Activated T-helper 1 cell treated with anti-CD3 and anti-CD28 coated beads, Interleukin-2, amount 50 U/mL, for 16 hours (primary cell): ENCODE measurements around the gene MACROH2A2.
"Not testable (repeated sequence)": the region's sequence is repeated elsewhere in the genome, so short reads cannot be mapped to it uniquely, and the experiment has no call there.

Source experiments
- DNase-seq, 2 donors: peaks; one replicate each; pipeline ENCODE4 v3.0.0-alpha.2; 2020; ENCODE audit warnings: low read depth in 1 of 2, low spot score in 1 of 2

MACROH2A2 gene

DNA sequence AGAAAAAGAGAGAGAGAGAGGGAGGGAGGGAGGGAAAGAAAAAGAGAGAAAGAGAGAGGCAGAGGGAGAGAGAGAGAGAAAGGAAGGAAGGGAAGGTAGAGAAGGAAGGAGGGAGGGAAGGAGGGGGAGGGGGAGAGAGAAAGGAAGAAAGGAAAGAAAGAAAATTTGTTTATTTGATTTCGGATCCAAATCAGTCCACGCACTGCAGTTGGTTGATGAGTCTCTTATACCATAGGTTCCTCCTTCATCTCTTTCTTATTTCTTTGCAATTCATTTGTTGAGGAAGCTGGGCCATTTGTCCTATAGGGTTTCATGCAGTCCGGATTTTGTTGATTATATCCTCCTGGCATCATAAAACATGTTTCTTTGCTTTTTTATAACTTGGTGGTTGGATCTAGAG, 45.6 kb downstream of the MACROH2A2 start:
- DNase-seq, result no peak

DNA sequence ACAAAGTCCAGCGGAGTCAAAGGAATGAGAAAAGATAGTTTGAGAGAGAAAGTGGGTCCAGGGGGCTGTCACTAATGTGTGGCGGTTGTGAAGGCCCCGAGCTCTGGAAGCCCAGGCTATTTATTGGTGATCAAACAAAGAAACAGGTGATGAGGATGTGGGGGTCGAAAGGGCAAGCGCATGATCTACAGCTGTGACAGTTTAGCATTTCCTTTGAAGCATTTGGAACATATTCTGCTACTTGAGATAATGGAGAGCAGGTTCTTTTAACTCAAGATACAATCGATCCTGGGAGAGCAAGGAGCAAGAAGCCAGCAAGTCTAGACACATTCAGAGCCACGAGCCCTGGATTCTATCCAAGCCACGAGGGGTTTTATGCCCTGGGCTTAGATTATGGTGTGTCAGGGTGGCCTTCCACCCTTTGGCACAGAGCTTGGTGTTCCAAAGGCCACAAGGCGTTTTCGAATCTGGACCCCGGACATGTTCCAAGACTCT, 48.5 kb downstream of the MACROH2A2 start:
- not testable (repeated sequence) for DNase-seq

DNA sequence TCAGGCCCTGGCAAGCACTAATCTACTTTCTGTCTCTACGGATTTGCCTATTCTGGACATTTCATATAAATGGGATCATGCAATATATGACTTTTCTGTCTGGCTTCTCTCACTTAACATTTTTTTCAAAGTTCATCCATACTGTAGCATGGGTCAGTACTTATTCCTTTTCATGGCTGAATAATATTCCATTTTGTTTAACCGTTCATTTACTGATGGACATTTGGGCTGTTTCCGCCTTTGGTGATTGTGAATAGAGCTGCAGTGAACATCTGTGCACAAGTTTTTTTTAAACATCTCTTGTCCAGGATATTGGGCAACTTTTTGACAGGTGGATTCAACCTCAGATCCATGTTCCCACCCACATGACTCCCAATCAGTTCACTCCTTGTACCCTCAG, 49.0 kb downstream of the MACROH2A2 start:
- no peak for DNase-seq

DNA sequence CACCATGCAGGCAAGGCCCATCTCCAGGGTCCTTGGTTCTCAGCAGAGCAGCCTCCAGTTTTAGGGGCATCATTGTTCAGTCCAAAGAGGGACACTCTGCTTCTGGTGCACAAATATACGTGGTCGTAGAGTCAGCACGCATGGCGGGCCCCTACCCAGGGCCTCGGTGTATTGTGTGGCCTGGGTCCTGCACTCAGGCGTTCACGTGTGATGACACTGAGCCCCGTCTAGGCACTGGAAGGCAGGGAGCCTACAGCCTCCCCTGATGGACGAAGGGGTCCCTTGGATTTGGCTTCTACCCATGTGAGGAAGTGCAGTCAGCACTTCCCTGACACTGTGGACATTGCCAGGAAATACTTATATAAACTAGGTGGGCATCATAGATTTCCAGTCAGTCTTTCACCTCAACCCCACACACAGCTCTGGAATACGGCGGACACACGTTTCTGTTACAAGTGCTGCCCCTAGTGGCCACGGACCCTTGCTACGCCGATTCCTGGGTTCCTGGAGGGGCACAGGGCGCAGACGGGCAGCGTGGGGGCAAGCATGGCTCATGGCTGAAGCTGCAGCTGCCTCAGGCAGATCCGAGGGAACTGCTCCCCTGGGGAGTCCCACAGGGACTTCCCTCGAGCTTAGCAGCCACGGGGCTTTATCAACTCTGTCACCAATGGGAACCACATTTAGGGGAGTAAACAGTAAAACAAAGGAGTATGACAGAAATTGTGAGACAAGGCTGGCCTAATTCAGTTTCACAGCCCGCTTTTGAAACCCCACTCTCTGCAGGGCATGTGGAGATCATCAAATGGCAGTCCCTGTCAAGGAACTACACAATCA, 54.5 kb downstream of the MACROH2A2 start:
- no peak for DNase-seq

DNA sequence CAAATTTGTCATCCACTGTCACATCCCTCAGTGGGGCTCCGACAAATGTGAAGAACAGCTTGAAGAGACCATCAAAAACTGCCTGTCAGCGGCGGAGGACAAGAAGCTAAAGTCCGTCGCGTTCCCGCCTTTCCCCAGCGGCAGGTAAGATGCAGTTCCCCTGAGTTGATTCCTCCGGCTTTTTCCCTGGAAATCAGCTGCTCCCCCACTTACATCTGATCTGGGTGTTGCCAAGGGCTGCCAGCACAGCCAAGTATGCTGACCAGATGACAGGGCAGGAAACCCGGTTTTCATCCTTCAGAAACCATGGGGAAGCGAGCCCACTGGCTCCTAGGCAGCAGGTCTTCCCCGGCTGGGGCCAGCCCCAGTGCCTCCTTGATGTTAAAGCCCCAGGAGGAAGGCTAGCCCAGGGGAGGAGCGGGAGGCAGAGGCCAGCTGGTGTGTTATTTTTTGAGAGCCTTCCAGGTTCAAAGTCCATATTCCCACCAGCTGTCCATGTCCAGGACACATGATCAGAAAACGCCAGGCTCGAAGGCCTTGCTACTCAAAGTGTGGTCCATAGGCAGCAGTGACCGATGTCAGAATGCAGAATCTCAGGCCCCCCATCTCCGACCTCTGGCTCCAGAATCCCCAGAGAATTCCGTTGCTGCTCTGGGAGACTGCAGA, 56.6 kb downstream of the MACROH2A2 start:
- DNase-seq, result no peak

DNA sequence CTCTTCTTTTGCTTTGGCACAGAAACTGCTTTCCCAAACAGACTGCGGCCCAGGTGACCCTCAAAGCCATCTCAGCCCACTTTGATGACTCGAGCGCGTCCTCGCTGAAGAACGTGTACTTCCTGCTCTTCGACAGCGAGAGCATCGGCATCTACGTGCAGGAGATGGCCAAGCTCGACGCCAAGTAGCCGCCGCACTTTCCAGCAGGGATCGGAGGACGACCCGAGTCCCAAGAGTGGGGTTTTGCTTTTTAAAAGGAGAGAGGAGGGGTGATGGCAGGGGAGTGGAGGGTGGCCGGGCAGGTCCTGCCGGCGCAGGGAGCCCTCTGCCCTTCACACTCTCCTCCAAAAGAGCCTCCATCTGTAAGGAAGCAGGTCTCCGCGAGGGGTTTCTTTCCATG, 58.9 kb downstream of the MACROH2A2 start:
- no peak for DNase-seq

DNA sequence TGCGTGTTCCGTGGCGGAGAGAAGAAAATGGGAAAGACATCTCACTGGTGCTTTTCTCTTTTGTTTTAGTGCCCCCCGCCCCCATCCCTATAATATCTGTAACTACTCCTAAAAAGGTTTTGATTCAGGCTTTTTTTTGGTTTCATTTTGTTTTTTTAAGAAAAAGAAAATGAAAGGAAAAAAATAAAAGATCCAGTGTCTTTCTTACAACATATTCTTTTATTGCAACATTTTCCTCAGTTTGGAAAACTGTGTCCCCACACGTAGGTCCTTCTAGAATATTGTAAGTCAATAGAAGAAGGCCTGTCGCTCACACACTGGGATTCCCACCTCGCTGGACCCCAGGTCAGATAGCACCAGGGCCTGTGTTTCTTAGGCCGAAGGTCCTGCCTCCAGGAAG, 59.4 kb downstream of the MACROH2A2 start:
- DNase-seq, result no peak

DNA sequence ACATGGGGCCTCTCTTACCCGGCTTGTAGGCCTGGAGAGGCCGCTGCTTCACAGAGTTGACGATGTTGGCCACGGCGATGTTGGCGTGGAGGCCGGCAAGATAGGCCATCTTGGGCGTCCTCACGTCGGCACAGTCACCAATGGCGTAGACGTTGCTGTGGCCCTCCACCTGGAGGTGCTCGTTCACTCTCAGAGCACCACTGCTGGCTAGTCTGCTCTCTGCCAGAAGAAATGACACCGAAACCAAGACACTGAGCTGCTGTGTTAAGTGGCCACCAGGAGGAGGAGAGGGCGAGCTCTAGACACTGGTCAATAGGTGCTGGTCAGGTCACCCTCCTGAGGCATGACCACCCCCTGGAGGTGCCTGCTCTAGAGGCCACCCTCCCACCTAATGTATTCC, 62.3 kb downstream of the MACROH2A2 start:
- DNase-seq, result no peak

DNA sequence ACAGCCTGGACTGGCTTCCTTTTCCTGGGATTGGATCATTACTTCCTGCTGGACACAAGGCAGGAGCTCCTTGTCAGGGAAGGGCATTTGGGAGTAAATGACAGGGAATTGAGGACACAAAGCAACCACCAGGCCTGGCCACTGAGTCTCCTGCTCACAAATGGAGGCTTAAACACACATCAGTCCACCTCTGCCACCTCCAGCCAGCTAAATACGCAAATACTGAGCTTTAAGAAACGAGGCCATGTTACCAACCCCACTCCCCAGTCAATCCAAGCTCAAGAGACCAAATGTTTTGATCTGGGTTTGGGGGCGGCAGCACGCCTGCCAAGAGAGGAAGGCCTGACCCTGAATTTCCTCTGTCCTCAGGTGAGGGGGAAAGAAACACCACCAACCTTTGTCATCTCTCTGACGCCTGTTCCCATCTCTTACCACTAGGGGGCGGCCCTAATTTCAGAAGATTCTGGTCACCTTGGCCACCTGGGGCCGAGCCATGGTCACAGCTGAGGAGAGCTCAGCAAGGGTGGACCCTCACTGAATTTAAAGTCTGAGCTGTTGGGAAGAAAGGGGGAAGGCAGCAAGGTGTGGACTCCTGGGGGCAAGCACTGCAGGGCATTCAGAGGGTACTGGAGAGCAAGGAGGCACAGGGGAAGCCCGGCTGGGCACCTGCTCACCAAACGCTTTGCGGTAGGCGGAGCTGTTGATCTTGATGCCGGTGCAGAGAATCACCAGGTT, 63.5 kb downstream of the MACROH2A2 start:
- DNase-seq, result peak; percentile 18 to 38

DNA sequence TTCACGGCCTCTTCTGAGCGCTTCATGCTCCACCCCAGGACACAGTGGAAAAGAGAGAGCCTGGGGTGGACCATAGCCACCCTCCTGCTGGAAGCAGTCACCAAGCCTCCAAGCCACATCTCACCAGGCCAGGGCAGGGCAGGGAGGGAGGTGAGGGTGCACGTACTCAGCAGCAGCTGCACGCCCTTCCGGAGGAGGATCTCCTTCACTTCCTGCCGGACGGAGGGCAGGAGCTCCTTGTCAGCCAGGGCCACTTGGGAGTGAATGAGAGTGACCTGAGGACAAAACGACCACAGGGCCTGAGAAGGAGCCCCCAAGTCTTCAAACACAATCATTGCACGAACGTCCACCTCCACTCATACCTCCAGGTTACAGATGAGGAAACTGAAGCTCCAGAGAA, 65.0 kb downstream of the MACROH2A2 start:
- DNase-seq, result no peak

DNA sequence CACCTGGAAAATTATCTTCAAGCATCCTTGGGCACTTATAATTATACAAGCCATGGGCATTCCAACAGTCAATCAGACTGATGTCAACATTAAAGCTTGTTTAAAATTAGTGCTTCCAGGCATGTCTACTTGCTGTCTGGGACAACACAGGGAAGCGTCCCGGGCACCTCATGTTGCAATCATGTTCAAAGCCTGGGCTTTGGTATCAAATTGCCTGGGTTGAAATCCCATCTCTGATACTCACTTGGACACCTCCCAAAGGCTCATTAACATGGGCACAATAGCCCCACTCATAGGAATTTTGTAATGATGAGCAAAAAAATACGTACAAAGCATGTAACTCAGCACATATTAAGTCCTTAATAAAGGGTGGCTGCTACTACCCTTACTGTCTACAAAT, 65.5 kb downstream of the MACROH2A2 start:
- DNase-seq, result no peak

DNA sequence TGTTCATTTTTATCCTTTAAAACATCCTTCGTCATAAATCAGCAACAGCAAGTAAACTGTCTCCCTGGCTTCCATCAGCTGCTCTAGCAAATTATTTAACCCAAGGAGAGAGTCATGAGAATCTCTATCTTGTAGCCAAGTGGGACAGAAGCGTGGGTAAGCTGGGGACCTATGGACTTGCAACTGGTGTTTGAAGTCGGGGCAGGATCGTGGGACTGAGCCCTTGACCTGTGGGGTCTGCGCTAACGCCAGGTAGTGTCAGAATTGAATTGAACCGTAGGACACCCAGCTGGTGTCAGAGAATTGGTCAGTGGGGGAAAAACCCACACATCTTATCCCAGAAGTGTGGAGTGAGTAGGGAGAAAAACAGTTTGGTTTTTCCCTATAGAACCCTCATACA, 66.6 kb downstream of the MACROH2A2 start:
- no peak for DNase-seq

DNA sequence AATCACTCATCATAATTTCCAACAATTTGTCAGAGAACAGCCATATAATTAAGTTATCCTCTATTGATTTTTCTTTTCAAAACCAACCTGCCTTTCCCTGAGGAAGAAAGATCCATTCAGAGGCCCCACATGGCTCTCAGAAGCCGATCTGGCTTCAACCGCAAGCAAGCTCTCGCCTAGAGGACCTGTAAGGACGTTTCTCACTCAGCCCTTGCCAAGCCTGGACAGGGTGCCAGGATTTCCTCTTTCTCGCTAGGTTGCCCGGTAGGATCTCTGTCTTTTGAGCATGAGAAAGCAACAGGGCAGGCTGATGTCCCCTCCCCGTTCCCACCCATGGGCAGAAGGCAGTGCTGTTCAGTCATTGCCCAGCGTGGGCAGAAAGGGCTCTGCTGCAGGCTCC, 67.0 kb downstream of the MACROH2A2 start:
- no peak for DNase-seq

DNA sequence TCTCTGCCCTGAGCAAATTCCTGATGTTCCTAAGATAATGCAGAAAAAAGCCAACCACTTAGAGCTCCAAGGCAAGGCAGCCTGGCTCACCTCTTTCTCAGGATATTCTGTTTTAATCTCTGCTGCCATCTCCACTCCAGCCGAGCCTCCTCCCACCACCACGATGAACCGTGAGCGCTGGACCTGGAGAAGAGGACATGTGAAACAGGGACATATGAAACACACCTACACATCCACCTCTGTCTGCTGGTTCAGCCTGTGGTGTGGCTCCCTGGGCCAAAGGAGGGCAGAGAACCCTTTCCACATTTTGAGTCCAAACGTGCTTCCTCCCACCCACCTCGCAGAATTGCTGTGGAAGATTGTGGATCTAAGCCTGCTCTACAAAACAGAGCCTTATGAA, 67.8 kb downstream of the MACROH2A2 start:
- no peak for DNase-seq

DNA sequence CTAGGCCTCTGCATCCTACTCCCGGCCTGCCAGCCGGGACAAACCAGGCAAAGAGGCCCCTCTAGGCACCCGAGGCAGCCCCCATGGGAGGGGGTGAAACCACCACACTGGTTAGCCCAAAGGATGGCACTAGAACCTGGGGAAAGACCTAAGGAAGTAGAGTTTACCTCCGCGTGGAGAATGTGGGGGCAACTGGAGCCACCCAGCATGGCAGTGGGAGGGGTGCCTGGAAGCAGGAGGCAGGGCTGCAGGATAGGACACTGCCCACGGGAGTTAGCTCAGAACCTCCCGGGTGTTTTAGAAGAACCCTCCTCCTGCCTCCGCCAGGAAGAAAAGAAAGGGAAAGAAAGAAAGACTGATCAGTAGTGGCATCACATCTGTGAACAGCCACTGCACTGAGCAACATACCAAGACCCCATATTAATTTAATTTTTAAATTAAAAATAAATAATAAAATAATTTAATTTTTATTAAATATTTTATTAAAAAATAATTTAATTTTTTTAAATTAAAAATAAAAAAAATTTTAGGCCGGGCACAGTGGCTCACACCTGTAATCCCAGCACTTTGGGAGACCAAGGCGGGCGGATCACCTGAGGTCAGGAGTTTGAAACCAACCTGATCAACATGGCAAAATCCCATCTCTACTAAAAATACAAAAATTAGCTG, 68.8 kb downstream of the MACROH2A2 start:
- DNase-seq, result no peak

DNA sequence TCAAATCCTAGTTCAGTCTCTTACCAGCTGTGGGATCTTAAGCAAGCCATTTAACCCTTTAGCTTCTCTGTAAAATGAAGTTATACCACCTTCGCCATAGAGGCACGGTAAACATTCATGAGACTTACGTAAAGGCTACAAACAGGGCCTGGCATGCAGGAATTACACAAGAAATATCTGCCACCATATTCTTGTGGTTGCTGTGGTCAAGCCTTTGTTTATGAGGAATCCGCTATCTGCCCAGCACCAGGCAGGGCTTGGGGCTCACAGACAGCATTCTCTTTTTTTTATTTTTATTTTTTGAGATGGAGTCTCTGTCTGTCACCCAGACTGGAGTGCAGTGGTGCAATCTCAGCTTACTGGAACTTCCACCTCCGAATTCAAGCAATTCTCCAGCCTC, 70.1 kb downstream of the MACROH2A2 start:
- no peak for DNase-seq

DNA sequence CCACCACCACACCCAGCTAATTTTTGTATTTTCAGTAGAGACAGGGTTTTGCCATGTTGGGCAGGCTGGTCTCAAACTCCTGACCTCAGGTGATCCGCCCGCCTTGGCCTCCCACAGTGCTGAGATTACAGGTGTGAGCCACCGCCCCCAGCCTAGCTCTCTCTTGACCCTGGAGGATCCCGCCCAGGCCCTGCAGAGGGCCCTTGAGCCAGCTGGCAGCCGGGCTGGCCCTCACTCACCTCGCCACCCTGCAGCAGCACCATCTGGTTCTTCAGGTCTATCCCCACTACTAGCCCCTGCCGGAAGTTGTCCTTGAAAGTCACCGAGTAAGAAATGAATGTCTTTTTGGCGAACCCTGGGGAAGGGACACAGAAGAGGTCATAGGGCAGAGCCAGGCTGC, 70.5 kb downstream of the MACROH2A2 start:
- not testable (repeated sequence) for DNase-seq

DNA sequence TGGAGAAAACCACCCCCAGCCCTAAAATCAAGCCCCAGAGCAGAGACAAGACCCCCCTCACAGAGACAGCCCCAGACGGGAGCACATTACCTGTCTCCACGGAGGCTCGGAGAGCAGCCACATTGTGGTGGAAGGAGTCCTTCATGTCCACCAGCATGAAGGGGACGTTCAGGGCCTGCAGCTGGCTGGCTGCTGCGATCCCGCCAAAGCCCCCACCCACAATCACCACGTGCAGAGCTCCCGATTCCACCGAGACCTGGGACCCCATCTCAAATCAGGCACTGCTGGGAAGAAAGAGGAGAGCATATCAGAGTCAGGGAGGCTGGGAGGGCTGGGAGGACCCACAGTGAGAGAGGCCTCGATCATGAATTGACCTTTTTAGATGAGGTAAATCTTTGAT, 71.2 kb downstream of the MACROH2A2 start:
- no peak for DNase-seq

DNA sequence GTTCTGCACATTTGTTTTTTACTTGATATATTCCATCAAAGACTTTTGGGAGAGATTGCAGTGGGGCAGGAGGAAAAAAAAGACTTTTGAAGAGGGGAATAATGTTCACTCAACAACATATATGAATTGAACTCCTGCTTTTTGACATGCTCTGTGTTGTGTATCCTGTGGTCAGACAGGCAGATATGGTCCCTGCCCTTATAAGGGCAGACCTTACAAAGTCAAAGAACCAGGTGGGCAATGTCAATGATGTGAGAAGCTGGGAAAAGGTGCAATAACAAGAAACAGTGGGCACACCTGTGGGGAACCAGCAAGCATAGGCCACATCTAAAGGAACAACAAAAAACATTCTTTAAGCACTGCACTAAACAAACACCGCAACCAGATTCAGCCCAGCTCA, 71.8 kb downstream of the MACROH2A2 start:
- no peak for DNase-seq

DNA sequence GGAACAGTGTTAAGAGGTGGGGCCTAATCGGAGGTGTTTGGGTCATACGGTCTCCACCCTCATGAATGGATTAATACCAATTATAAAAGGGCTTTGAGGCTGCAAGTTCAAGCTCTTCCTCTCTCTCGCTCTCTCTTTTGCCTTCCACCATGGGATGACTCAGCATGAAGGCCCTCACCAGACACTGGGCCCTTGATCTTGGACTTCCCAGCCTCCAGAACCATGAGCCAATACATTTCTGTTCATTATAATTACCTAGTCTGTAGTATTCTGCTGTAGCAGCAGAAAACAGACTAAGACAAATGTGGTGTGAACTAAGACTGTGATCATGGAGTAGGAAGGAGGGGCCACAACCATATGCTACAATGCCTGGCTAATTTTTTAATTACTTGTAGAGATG, 72.3 kb downstream of the MACROH2A2 start:
- DNase-seq, result no peak

DNA sequence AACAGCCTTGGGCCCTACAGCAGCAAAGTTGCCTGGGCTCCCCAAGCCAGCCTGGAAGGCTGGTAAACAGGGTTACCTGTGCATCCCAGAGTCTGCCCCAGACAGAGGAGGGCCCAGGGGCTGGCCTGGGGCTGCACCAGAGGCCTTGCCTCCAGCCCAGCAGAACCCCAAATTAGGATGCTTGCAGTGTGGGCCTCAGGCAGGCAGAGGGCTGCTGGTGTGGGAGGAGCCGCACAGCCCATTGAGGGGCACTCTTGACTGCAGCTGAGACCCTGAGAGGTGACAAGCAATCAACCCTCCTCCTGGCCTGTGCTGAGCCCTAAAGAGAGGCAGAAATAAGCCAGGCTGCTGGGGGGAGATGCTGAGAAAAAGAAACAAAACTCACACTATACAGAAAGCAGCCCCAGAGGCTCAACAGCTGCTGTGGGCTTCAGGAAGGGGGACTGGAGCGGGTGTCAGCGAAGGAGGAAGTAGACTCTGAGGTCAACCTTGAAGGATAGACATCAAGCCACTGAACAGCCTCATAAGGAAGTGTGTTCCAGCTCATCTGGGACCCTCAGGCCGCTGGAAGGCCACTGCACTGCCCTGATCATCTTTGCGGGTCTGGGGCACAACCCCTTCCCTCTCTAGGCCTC, 73.4 kb downstream of the MACROH2A2 start:
- no peak for DNase-seq
